HL-60 (cell line): ENCODE measurements around the gene PPIG.
"Not testable (repeated sequence)": the region's sequence is repeated elsewhere in the genome, so short reads cannot be mapped to it uniquely, and the experiment has no call there.

Experiments used
- DNase-seq, 2 experiments: peaks; one replicate each; pipeline ENCODE4 v3.0.0-alpha.2; 2010 to 2020; ENCODE audit warnings: low read depth in 1 of 2, low spot score in 1 of 2
- H3K27ac ChIP-seq: fragments of 250-450 bp; sonication (Bioruptor Pico); replicated peaks from 2 replicates; pipeline ENCODE4 v1.5.1; 2020; ENCODE audit warnings: mild to moderate bottlenecking, moderate library complexity
- H3K27me3 ChIP-seq: fragments of 250-450 bp; sonication (Bioruptor Pico); 2 replicates; pipeline ENCODE4 v1.5.1; 2021; ENCODE audit warnings: mild to moderate bottlenecking, moderate library complexity; ENCODE audit not compliant: insufficient read depth, poor library complexity, severe bottlenecking
- H3K4me3 ChIP-seq: replicated peaks from 2 replicates; pipeline ENCODE4 v1.5.1; 2011; ENCODE audit warnings: mild to moderate bottlenecking, control low read depth, low read length; ENCODE audit not compliant: insufficient read depth
- CTCF ChIP-seq: IDR thresholded peaks from one replicate; pipeline ENCODE4 v1.5.1; 2011; ENCODE audit warnings: low read length, control low read depth, inconsistent platforms; ENCODE audit not compliant: insufficient read depth
- GABPA ChIP-seq: IDR thresholded peaks from 2 replicates; pipeline ENCODE4 v1.6.1; 2012; ENCODE audit warnings: low read depth
- POLR2AphosphoS5 ChIP-seq: IDR thresholded peaks from 2 replicates; pipeline ENCODE4 v1.6.1; 2012; ENCODE audit warnings: low read depth
- REST ChIP-seq: IDR thresholded peaks from 2 replicates; pipeline ENCODE4 v1.6.1; 2012; ENCODE audit warnings: low read depth; ENCODE audit not compliant: insufficient replicate concordance
- SPI1 ChIP-seq: IDR thresholded peaks from 2 replicates; pipeline ENCODE4 v1.6.1; 2012; ENCODE audit warnings: low read depth, mild to moderate bottlenecking, borderline replicate concordance

Gene PPIG

GRCh38 chr2:169683054-169683424 lies 98.9 kb downstream of the PPIG start:
- DNase-seq, result no peak
- H3K27ac ChIP-seq, result no peak overlapping the region
- H3K27me3 ChIP-seq, result no peaks in the 10 kb centered on the region
- no peak overlapping the region for H3K4me3 ChIP-seq
- no peak for TF ChIP-seq CTCF
- no peak for TF ChIP-seq REST
- no peak for TF ChIP-seq SPI1
- no peak for TF ChIP-seq GABPA
- TF ChIP-seq POLR2AphosphoS5, result no peak

- no peak overlapping the region for H3K27ac ChIP-seq
- H3K27me3 ChIP-seq, result no peaks in the 10 kb centered on the region
- TF ChIP-seq REST (no peak), CTCF (no peak)
- no peak overlapping the region for H3K4me3 ChIP-seq
- DNase-seq, result no peak
Observed at GRCh38 chr2:169683425-169684134, 99.4 kb downstream of the PPIG start.

GRCh38 chr2:169684135-169684565 lies 100.0 kb downstream of the PPIG start:
- no peak for DNase-seq
- Histone ChIP-seq H3K27me3 (no peaks in the 10 kb centered on the region), H3K27ac (no peak overlapping the region), H3K4me3 (no peak overlapping the region)
- TF ChIP-seq SPI1, result no peak
- TF ChIP-seq REST, result no peak
- TF ChIP-seq CTCF, result no peak
- TF ChIP-seq POLR2AphosphoS5, result no peak
- TF ChIP-seq GABPA, result no peak

- H3K27me3 ChIP-seq, H3K4me3 ChIP-seq, DNase-seq, H3K27ac ChIP-seq: not testable (repeated sequence)
Observed at GRCh38 chr2:169684712-169685111, 100.6 kb downstream of the PPIG start.
